Liver (tissue), 9 donors: Measurements from ENCODE around the gene TMPRSS3. TPM values are rescaled to one million over a fixed set of nuclear protein-coding genes. Genes with fewer than 3 reads are reported as not detected.

Experiments
- DNase-seq: peaks from one replicate; pipeline ENCODE4 v3.0.0-alpha.2; 2017; ENCODE audit warnings: low spot score
- H3K27ac ChIP-seq, 2 donors: one replicate each; pipeline ENCODE4 v1.7.0; 2013; ENCODE audit warnings: inconsistent platforms in 2 of 2, low read length in 2 of 2, control low read depth in 1 of 2, low read depth in 1 of 2, mild to moderate bottlenecking in 1 of 2
- H3K27me3 ChIP-seq, 4 donors: one replicate each; pipeline versions ENCODE4 v1.6.1 to v1.7.0; 2013; ENCODE audit warnings: low read length in 3 of 4, inconsistent platforms in 1 of 4, mild to moderate bottlenecking in 1 of 4, moderate library complexity in 1 of 4; ENCODE audit not compliant: control insufficient read depth in 4 of 4, insufficient read depth in 4 of 4
- H3K36me3 ChIP-seq, 4 donors: one replicate each; pipeline versions ENCODE4 v1.6.1 to v1.7.0; 2013; ENCODE audit warnings: low read length in 3 of 4, mild to moderate bottlenecking in 3 of 4, low read depth in 1 of 4, moderate library complexity in 1 of 4; ENCODE audit not compliant: control insufficient read depth in 4 of 4, insufficient read depth in 3 of 4
- H3K4me1 ChIP-seq, 4 donors: one replicate each; pipeline versions ENCODE4 v1.6.1 to v1.7.0; 2013; ENCODE audit warnings: low read length in 3 of 4, mild to moderate bottlenecking in 3 of 4, moderate library complexity in 1 of 4; ENCODE audit not compliant: control insufficient read depth in 4 of 4, insufficient read depth in 4 of 4
- H3K4me3 ChIP-seq, 3 donors: one replicate each; pipeline versions ENCODE4 v1.6.1 to v1.7.0; 2013; ENCODE audit warnings: low read length in 3 of 3, control low read depth in 1 of 3, low read depth in 1 of 3, mild to moderate bottlenecking in 1 of 3
- H3K9ac ChIP-seq, 2 donors: one replicate each; pipeline ENCODE4 v1.7.0; 2013; ENCODE audit warnings: low read length in 2 of 2, mild to moderate bottlenecking in 2 of 2, moderate library complexity in 2 of 2, control low read depth in 1 of 2, low read depth in 1 of 2
- H3K9me3 ChIP-seq, 4 donors: one replicate each; pipeline versions ENCODE4 v1.6.1 to v1.7.0; 2013; ENCODE audit warnings: low read length in 3 of 4; ENCODE audit not compliant: control insufficient read depth in 4 of 4
- EGR1 ChIP-seq, 2 donors: IDR thresholded peaks; 2 replicates each; pipeline ENCODE4 v1.6.1; 2016 to 2018; ENCODE audit warnings: antibody characterized with exemption in 2 of 2, low read depth in 2 of 2
- FOXA1 ChIP-seq: IDR thresholded peaks from 2 replicates; pipeline ENCODE4 v1.6.1; 2016; ENCODE audit warnings: antibody characterized with exemption
- FOXA2 ChIP-seq: IDR thresholded peaks from 2 replicates; pipeline ENCODE4 v1.6.1; 2016; ENCODE audit warnings: antibody characterized with exemption
- GABPA ChIP-seq, 2 donors: IDR thresholded peaks in 1 of 2; conservative IDR thresholded peaks in 1 of 2; 2 replicates each; pipeline ENCODE4 v1.6.1; 2016; ENCODE audit warnings: antibody characterized with exemption in 2 of 2, mild to moderate bottlenecking in 1 of 2, moderate library complexity in 1 of 2
- HNF4A ChIP-seq, 2 donors: conservative IDR thresholded peaks; 2 replicates each; pipeline ENCODE4 v1.6.1; 2016; ENCODE audit warnings: antibody characterized with exemption in 2 of 2, mild to moderate bottlenecking in 2 of 2
- JUND ChIP-seq, 2 donors: IDR thresholded peaks; 2 replicates each; pipeline ENCODE4 v1.6.1; 2016; ENCODE audit warnings: antibody characterized with exemption in 2 of 2
- NR2F2 ChIP-seq: IDR thresholded peaks from 2 replicates; pipeline ENCODE4 v1.6.1; 2016; ENCODE audit warnings: antibody characterized with exemption
- REST ChIP-seq: IDR thresholded peaks from 2 replicates; pipeline ENCODE4 v1.6.1; 2016; ENCODE audit warnings: antibody characterized with exemption, mild to moderate bottlenecking
- RXRA ChIP-seq, 2 donors: IDR thresholded peaks; 2 replicates each; pipeline ENCODE4 v1.6.1; 2017 to 2018; ENCODE audit warnings: antibody characterized with exemption in 2 of 2, mild to moderate bottlenecking in 1 of 2
- SP1 ChIP-seq: IDR thresholded peaks from 2 replicates; pipeline ENCODE4 v1.6.1; 2018; ENCODE audit warnings: antibody characterized with exemption, mild to moderate bottlenecking
- TAF1 ChIP-seq: conservative IDR thresholded peaks from 2 replicates; pipeline ENCODE4 v1.6.1; 2016; ENCODE audit warnings: antibody characterized with exemption, mild to moderate bottlenecking
- YY1 ChIP-seq: IDR thresholded peaks from 2 replicates; pipeline ENCODE4 v1.6.1; 2016; ENCODE audit warnings: antibody characterized with exemption, mild to moderate bottlenecking
- ZBTB33 ChIP-seq: IDR thresholded peaks from 2 replicates; pipeline ENCODE4 v1.6.1; 2016; ENCODE audit warnings: antibody characterized with exemption
- WGBS: extraction: QIAGEN DNeasy Blood & Tissue Kit; methylation state at CpG from one replicate; pipeline ENCODE4 v1.1.7; 2013; 5-methylcytosine and 5-hydroxymethylcytosine counted together
- polyA plus RNA-seq, 2 donors: library from polyadenylated mRNA; stranded (reverse) in 1 of 2; unstranded in 1 of 2; fragments of 200-250 nt in 1 of 2; fragments of >200 nt in 1 of 2; fragmentation: Nextera tagmentation in 1 of 2; extraction: Ambion mirVana in 1 of 2; gene quantifications; one replicate each; pipeline versions ENCODE4 v1.2.1 to v1.2.3, GENCODE V29; 2013 to 2015
- total RNA-seq, 2 donors: library from RNA; depleted of rRNA; stranded (reverse); fragments of >200 nt; gene quantifications; one replicate each; pipeline ENCODE4 v1.2.3, GENCODE V29; 2014
- TF ChIP-seq, protein P1 (sequence below): fragments of 150-350 bp; IDR thresholded peaks from 2 replicates; pipeline ENCODE4 v1.5.1; 2017; ENCODE audit warnings: improper control_type of control experiment, low read depth, low read length; ENCODE audit not compliant: missing input control
- TF ChIP-seq, protein P2 (sequence below): IDR thresholded peaks from 2 replicates; pipeline ENCODE4 v1.6.1; 2016; ENCODE audit warnings: antibody characterized with exemption
- TF ChIP-seq, protein P3 (sequence below): IDR thresholded peaks from 2 replicates; pipeline ENCODE4 v1.6.1; 2016; ENCODE audit warnings: antibody characterized with exemption
- donor health status: healthy.
- donor health status: healthy.
- donor health status: healthy.
- donor health status: healthy.
- donor health status: healthy.

Gene TMPRSS3
- total and polyA plus RNA-seq, 4 donors: 0.25 to 0.50 TPM; not detected in 2

DNA sequence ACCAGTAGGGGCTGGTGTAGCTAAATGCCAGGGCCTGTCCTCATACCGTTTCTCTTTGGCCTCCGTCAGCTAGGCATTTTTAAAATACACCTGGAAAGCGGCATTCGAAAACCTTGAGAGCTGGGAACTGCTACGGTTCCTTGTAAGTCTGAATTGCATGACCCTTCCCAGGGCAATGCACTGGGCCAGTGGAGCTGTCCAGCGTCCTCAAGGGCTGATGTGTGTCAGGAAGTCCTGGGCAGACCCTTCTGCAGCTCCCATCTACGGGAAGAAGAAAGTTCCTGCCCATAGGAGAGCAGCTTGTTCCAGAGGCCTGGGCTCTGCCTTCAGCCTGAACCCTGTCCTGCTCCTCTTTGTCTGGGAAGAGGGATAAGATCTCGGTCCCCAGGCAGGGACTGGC, 41.9 kb upstream of the TMPRSS3 start:
- no peak overlapping the region for H3K27ac ChIP-seq
- no peak for DNase-seq
- H3K27me3 ChIP-seq: peaks cover 0 to 3% (median 0%) of the 10 kb centered on the region in 4 donors
- no peaks in the 10 kb centered on the region for H3K4me1 ChIP-seq
- no peaks in the 10 kb centered on the region for H3K36me3 ChIP-seq
- H3K9ac ChIP-seq: no peak overlapping the region
- peaks cover 0 to 2% (median 0%) of the 10 kb centered on the region in 4 donors for H3K9me3 ChIP-seq
- WGBS: 55% methylated on average over 8 of the region's 8 CpGs
- TF ChIP-seq, protein P1, sequence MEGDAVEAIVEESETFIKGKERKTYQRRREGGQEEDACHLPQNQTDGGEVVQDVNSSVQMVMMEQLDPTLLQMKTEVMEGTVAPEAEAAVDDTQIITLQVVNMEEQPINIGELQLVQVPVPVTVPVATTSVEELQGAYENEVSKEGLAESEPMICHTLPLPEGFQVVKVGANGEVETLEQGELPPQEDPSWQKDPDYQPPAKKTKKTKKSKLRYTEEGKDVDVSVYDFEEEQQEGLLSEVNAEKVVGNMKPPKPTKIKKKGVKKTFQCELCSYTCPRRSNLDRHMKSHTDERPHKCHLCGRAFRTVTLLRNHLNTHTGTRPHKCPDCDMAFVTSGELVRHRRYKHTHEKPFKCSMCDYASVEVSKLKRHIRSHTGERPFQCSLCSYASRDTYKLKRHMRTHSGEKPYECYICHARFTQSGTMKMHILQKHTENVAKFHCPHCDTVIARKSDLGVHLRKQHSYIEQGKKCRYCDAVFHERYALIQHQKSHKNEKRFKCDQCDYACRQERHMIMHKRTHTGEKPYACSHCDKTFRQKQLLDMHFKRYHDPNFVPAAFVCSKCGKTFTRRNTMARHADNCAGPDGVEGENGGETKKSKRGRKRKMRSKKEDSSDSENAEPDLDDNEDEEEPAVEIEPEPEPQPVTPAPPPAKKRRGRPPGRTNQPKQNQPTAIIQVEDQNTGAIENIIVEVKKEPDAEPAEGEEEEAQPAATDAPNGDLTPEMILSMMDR: no peak
- peak; percentile 92 for TF ChIP-seq REST
- H3K4me3 ChIP-seq: no peak overlapping the region

- H3K9me3 ChIP-seq: peaks cover 0 to 3% (median 0%) of the 10 kb centered on the region in 4 donors
- no peak for DNase-seq
- no peak overlapping the region for H3K27ac ChIP-seq
- H3K27me3 ChIP-seq: peaks cover 0 to 3% (median 0%) of the 10 kb centered on the region in 4 donors
- no peaks in the 10 kb centered on the region for H3K4me1 ChIP-seq
- TF ChIP-seq FOXA1 (no peak), ZBTB33 (no peak), FOXA2 (no peak)
- H3K4me3 ChIP-seq: no peak overlapping the region
- H3K36me3 ChIP-seq: no peaks in the 10 kb centered on the region
- H3K9ac ChIP-seq: no peak overlapping the region
Observed at GRCh38 chr21:42436914-42437313, 41.1 kb upstream of the TMPRSS3 start.

- peaks cover 0 to 3% (median 0%) of the 10 kb centered on the region in 4 donors for H3K27me3 ChIP-seq
- H3K36me3 ChIP-seq: no peaks in the 10 kb centered on the region
- H3K9ac ChIP-seq: no peak overlapping the region
- H3K27ac ChIP-seq: no peak overlapping the region
- no peak overlapping the region for H3K4me3 ChIP-seq
- DNase-seq: no peak
- peaks cover 0 to 3% (median 0%) of the 10 kb centered on the region in 4 donors for H3K9me3 ChIP-seq
- no peaks in the 10 kb centered on the region for H3K4me1 ChIP-seq
- TF ChIP-seq EGR1 (IDR thresholded peaks at IDR 0.05; ENCODE audit: low read depth in 2 of 2): no peak
- no peak for TF ChIP-seq JUND (IDR thresholded peaks at IDR 0.05)
- no peak for TF ChIP-seq RXRA (IDR thresholded peaks at IDR 0.05)
- no peak for TF ChIP-seq NR2F2
- TF ChIP-seq REST: no peak
- TF ChIP-seq HNF4A (conservative IDR thresholded peaks at IDR 0.05): no peak
- TF ChIP-seq FOXA2: no peak
- TF ChIP-seq YY1: no peak
- TF ChIP-seq, protein P2, sequence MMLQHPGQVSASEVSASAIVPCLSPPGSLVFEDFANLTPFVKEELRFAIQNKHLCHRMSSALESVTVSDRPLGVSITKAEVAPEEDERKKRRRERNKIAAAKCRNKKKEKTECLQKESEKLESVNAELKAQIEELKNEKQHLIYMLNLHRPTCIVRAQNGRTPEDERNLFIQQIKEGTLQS: no peak
- TF ChIP-seq GABPA (IDR thresholded peaks at IDR 0.05 in 1 of 2, conservative IDR thresholded peaks at IDR 0.05 in 1 of 2): no peak
- TF ChIP-seq TAF1: no peak
- TF ChIP-seq SP1: no peak
- TF ChIP-seq, protein P3, sequence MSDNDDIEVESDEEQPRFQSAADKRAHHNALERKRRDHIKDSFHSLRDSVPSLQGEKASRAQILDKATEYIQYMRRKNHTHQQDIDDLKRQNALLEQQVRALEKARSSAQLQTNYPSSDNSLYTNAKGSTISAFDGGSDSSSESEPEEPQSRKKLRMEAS: no peak
- TF ChIP-seq FOXA1: no peak
Observed at GRCh38 chr21:42435833-42436232, 40.0 kb upstream of the TMPRSS3 start.
